Activated CD4-positive, alpha-beta memory T cell treated with anti-CD3 and anti-CD28 coated beads, Interleukin-2, amount 10 ng/mL, durations not matched to agents 7 days and 5 days (primary cell): ENCODE results near the gene FAM240B. TPM values are rescaled to one million over a fixed set of nuclear protein-coding genes. Genes with fewer than 3 reads are reported as not detected.

ENCODE experiments used
- CTCF ChIA-PET: fragments of 350-600 bp; sonication (Branson Sonifier 250); formaldehyde crosslinking; loops from one replicate; lab custom pipeline; 2021; ENCODE audit warnings: antibody characterized with exemption, inconsistent platforms; lab: Charles Lee
- POLR2A ChIA-PET: fragments of 350-600 bp; sonication (Branson Sonifier 250); formaldehyde crosslinking; loops from one replicate; lab custom pipeline; 2021; ENCODE audit warnings: antibody characterized with exemption; lab: Charles Lee
- DNase-seq: peaks from one replicate; pipeline ENCODE4 v3.0.0-alpha.2; 2020
- H3K27ac Mint-ChIP-seq: one replicate; pipeline ENCODE4 v1.8.0; 2021; ENCODE audit warnings: mild to moderate bottlenecking, mixed read lengths
- H3K27me3 Mint-ChIP-seq: one replicate; pipeline ENCODE4 v1.8.0; 2021; ENCODE audit warnings: mixed read lengths
- H3K36me3 Mint-ChIP-seq: one replicate; pipeline ENCODE4 v1.8.0; 2021; ENCODE audit warnings: low read depth, mixed read lengths
- H3K4me1 Mint-ChIP-seq: one replicate; pipeline ENCODE4 v1.8.0; 2021; ENCODE audit warnings: mixed read lengths
- H3K4me3 Mint-ChIP-seq: one replicate; pipeline ENCODE4 v1.8.0; 2021; ENCODE audit warnings: mild to moderate bottlenecking, mixed read lengths
- H3K9me3 Mint-ChIP-seq: one replicate; pipeline ENCODE4 v1.8.0; 2021; ENCODE audit warnings: mixed read lengths
- total RNA-seq, 2 experiments: library from RNA; stranded (reverse); gene quantifications; one replicate each; pipeline ENCODE4 v1.2.3, GENCODE V29; 2021

FAM240B gene
- total RNA-seq, 2 experiments from 2014 or later: not detected

- no peaks in the 10 kb centered on the region for H3K36me3 Mint-ChIP-seq
- no peak overlapping the region for H3K27ac Mint-ChIP-seq
- ChIA-PET CTCF (no interaction called here), POLR2A (no interaction called here)
- H3K27me3 Mint-ChIP-seq: peaks cover 2% of the 10 kb centered on the region
- no peak overlapping the region for H3K4me3 Mint-ChIP-seq
- no peaks in the 10 kb centered on the region for H3K4me1 Mint-ChIP-seq
- no peak for DNase-seq
- no peaks in the 10 kb centered on the region for H3K9me3 Mint-ChIP-seq
Measured at GRCh38 chr9:38649731-38650363, 70.1 kb downstream of the FAM240B start.

GRCh38 chr9:38644601-38645000 lies 75.3 kb downstream of the FAM240B start:
- Mint-ChIP-seq H3K9me3 (no peaks in the 10 kb centered on the region), H3K4me3 (no peak overlapping the region), H3K4me1 (no peaks in the 10 kb centered on the region), H3K27ac (no peak overlapping the region), H3K27me3 (no peaks in the 10 kb centered on the region), H3K36me3 (no peaks in the 10 kb centered on the region)
- ChIA-PET POLR2A (no interaction called here), CTCF (no interaction called here)
- DNase-seq: no peak

Other genes starting within 250 kb of the FAM240B start
- 1 to 10 TPM; 3.1 to 3.4 TPM for gene ANKRD18A, start 99.5 kb downstream of the FAM240B start, total RNA-seq